PFSK-1 (cell line): ENCODE measurements around the gene ZNF330.

Experiments used
- FOXP2 ChIP-seq: optimal IDR thresholded peaks from 2 replicates; pipeline ENCODE3; 2011; ENCODE audit warnings: borderline replicate concordance, control low read depth, inconsistent platforms; ENCODE audit not compliant: insufficient read depth; ENCODE audit errors: extremely low read length, extremely low read depth
- POLR2AphosphoS5 ChIP-seq: IDR thresholded peaks from 2 replicates; pipeline ENCODE4 v1.6.1; 2012; ENCODE audit warnings: low read depth, mild to moderate bottlenecking, control low read depth, low read length, moderate library complexity
- SIN3A ChIP-seq: IDR thresholded peaks from 2 replicates; pipeline ENCODE4 v1.6.1; 2012; ENCODE audit warnings: mild to moderate bottlenecking, low read length, moderate library complexity, borderline replicate concordance; ENCODE audit not compliant: insufficient read depth
- TAF1 ChIP-seq: IDR thresholded peaks from 2 replicates; pipeline ENCODE4 v1.6.1; 2012; ENCODE audit warnings: low read length, control low read depth, borderline replicate concordance; ENCODE audit not compliant: insufficient read depth
- TF ChIP-seq, protein P1 (sequence below), 2 experiments: IDR thresholded peaks; 2 replicates each; pipeline versions ENCODE4 v1.6.1 to v1.8.0; 2011 to 2012; ENCODE audit warnings: low read depth in 2 of 2, low read length in 2 of 2, control low read depth in 1 of 2, inconsistent platforms in 1 of 2, mild to moderate bottlenecking in 1 of 2, moderate library complexity in 1 of 2; ENCODE audit not compliant: insufficient read depth in 1 of 2

Gene ZNF330

DNA sequence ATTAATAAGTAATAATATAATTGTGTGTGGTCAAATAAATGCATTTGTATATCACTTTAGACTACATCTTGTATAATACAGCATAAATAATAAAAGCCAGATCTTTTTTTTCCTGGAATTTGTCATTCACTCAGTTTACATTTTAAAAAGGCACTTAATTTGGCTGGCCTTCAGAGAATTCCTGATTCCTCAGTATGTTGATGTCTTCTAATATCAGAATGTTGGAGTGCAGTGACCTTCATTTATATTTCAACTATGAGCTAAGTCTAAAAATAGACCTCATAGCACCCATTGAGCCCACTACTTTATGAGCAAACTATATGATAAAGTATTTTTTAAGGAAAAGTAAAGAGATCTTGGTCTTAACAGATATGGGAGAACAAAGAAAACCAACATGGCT is 27.8 kb downstream of the ZNF330 start:
- TF ChIP-seq, protein P1, sequence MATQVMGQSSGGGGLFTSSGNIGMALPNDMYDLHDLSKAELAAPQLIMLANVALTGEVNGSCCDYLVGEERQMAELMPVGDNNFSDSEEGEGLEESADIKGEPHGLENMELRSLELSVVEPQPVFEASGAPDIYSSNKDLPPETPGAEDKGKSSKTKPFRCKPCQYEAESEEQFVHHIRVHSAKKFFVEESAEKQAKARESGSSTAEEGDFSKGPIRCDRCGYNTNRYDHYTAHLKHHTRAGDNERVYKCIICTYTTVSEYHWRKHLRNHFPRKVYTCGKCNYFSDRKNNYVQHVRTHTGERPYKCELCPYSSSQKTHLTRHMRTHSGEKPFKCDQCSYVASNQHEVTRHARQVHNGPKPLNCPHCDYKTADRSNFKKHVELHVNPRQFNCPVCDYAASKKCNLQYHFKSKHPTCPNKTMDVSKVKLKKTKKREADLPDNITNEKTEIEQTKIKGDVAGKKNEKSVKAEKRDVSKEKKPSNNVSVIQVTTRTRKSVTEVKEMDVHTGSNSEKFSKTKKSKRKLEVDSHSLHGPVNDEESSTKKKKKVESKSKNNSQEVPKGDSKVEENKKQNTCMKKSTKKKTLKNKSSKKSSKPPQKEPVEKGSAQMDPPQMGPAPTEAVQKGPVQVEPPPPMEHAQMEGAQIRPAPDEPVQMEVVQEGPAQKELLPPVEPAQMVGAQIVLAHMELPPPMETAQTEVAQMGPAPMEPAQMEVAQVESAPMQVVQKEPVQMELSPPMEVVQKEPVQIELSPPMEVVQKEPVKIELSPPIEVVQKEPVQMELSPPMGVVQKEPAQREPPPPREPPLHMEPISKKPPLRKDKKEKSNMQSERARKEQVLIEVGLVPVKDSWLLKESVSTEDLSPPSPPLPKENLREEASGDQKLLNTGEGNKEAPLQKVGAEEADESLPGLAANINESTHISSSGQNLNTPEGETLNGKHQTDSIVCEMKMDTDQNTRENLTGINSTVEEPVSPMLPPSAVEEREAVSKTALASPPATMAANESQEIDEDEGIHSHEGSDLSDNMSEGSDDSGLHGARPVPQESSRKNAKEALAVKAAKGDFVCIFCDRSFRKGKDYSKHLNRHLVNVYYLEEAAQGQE (IDR thresholded peaks at IDR 0.05; ENCODE audit: insufficient read depth in 1 of 2, low read depth in 2 of 2, low read length in 2 of 2) = no peak
- TF ChIP-seq FOXP2 (no peak), TAF1 (no peak)

DNA sequence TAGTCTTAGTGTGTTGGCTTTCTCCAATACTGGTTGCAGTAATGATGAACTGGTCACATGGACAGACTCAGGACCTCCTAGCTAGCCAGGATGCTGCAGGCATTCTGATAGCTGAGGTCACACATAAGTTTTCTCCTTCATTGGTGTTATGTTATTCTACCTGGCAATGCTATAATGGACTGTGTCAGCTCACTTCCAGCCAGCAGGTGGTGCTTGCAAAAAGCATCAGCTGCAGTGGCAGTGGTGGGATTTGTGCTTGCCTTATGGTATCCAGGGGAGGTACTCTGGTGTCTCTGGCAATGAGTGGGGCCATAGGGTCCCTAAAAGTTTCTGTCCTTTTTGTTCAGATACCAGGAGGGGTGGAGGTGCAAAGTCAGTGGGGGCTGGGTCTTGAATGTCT is 33.6 kb downstream of the ZNF330 start:
- TF ChIP-seq TAF1 (no peak), SIN3A (no peak), FOXP2 (no peak), POLR2AphosphoS5 (no peak)
- TF ChIP-seq, protein P1 (IDR thresholded peaks at IDR 0.05; ENCODE audit: insufficient read depth in 1 of 2, low read depth in 2 of 2, low read length in 2 of 2) = no peak

- TF ChIP-seq TAF1 (no peak), POLR2AphosphoS5 (no peak), SIN3A (no peak), FOXP2 (no peak)
- TF ChIP-seq, protein P1 (IDR thresholded peaks at IDR 0.05; ENCODE audit: insufficient read depth in 1 of 2, low read depth in 2 of 2, low read length in 2 of 2) = no peak
Measured at GRCh38 chr4:141255016-141255415, 34.3 kb downstream of the ZNF330 start.

GRCh38 chr4:141258558-141258957 is 37.9 kb downstream of the ZNF330 start:
- TF ChIP-seq FOXP2 = no peak
- no peak for TF ChIP-seq TAF1
- no peak for TF ChIP-seq POLR2AphosphoS5
- TF ChIP-seq, protein P1 (IDR thresholded peaks at IDR 0.05; ENCODE audit: insufficient read depth in 1 of 2, low read depth in 2 of 2, low read length in 2 of 2) = no peak
- no peak for TF ChIP-seq SIN3A

GRCh38 chr4:141275834-141276233 is 55.1 kb downstream of the ZNF330 start:
- TF ChIP-seq SIN3A = no peak
